ENCODE data around the gene ERICH3.
A peak's percentile ranks its signal among the peaks of the same experiment; 100 is the strongest.

ERICH3 gene, protein sequence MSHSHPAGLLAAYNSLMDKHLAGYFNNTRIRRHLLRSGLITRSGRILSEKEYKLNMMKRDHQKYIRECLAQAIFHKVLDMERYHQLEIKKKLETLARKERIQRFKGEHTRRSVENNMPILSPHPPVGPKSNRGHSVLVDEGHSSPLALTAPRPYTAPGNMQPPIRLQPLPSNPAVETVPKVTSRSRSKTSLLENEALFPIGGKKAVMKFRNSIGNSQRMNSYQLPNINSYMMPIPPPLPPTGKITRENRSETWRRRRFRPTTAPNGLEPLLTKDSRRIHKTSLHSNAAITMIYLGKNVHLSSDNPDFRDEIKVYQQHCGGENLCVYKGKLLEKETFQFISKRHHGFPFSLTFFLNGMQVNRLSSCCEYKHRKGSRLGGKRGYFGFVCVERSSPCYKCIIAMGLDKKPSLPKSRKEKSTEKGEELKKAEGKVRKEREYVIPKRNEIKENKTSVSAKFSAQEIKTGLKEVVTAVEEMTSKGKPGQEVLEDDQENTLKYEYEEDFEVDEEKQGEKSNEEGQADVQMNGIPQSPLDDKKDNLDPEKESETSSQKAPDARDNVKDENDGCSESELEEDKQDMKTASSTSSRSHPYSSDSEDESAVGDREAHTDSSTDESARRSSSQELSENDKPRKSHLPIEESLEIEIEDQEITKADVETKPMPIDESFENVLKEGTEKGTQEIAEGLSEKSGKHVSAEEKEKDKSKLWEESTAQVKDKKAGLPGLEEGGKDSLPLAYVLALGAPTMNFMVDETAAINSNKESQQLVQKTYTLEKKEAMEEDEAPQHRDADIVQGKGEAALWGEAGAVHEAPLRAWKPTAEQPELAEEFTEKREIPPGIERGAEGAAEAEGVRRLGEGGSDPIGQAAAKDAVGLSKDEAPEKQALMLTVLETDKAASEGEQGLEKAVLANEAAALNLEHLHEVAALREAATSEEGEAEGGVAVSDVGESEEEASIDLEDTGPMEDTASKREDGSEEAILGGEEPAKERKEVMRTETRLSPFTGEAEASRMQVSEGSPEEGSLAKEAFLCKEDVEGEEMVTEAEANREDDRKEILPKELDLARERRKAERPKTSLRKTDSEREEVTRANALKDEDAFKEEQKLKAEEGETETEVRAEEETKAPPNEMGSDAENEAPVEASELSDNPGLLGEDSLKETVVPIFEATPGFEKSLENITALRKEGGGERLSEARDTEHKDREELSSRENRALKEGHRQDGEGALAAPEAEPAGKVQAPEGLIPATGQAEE (N-terminal part only)

DNA sequence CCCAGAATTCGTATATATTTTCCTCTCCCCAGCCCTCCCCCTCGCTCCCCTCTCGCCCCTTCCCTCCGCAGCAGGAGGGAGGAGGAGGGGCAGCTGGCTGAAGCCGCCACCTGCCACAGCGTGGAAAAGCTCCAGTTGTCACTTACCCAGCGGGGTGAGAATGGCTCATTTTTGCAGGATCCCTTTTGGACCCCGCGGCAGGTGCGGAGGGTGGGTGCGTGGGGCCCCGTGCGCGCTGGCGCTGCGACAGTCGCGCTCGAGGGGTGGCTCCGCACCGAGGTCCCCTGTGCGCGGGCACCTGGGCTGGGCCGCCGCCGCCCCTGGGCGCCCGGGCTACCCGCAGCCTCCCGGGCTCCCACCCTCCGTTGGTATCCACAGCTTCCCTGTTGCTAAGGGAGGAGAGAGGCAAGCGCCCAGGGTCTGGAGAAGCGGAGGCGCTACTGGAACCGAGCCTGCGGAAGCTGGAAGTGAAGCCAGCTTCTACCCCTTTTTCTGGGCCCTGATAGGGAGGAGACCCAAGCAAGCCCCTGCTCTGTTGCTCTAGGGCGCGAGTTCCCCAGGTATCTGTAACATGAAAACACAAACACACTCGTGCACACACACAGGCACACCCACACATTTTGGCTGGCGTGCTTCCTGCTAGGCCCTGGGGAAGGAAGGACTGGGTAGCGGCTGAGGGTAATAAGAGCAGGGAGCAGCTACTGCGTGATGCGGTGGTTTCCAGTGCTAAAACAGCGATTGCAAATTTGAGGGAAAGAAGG lies at the start of gene ERICH3:
Gene ERICH3, minus strand, starts transcription at position 442 of the 761 bp plus-strand sequence. Its CDS starts 273 bp downstream, at position 169.
- DNase-seq (ENCODE audit: low spot score) = no peak

DNA sequence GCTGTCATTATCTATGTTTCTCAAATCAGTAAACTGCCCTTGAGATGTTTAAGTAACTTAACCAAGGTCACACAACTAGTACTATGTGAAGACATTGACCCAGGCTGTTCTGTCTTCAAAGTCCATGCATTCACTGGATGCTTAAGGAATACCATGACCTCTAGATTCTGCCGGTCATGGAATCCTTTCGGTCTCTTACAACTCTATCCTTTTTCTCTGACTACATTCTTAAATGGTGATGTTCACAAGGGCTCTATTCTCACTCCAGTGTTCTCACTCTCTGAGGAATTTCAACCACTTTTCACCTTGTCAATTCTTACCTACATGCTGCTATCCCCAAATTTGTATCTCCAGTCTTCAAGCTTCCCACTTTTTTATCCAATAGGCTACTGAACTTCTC lies 44.0 kb upstream of the ERICH3 start:
- DNase-seq (ENCODE audit: low spot score) = no peak

DNA sequence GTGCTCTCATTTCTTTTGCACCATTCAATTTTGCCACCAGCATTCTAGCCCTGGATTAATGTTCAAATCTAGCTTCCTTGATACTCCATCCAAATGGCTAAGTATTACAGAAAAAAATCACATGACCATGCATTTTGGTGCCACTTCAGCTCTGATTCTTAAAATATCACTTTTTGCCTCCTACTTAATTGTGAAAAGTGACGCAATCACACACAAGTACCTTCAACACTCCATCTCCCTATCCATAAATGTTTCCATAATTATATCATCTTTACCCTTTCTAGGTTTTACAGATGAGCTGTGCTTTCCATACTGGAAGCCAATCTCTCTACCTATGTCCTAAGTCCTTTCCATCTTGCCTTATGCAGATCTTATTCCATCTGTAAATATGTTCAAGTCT lies 43.2 kb upstream of the ERICH3 start:
- no peak for DNase-seq (ENCODE audit: low spot score)

DNA sequence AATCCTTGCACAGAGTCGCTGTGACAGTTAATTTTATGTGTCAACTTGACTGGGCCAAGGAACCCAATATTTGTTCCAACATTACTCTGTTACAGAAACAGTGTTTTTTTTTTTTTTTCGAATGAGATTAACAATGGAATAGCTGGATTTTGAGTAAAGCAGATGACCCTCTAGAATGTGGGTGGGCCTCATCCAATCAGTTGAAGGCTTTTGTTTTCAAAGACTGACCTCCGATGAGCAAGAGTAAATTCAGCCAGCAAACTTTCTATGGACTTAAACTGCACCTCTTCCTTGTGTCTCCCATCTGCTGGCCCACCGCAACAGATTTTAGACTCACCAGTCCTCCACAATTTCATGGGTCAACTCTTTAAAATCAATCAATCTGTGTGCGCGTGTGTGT lies 42.2 kb upstream of the ERICH3 start:
- no peak for DNase-seq (ENCODE audit: low spot score)

DNA sequence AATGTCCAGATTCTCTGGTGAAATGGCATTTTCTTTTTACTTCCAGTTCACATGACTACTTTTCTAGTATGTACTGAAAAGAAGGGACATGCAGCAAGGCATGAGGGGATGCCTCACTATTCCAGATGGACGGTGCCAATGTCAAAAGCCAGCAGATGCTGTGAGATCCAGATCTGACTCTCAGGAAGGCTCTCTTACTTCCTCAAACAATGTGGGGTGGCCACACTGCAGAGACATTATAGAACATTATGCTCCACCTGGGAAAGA lies 41.6 kb upstream of the ERICH3 start:
- DNase-seq (ENCODE audit: low spot score) = no peak

DNA sequence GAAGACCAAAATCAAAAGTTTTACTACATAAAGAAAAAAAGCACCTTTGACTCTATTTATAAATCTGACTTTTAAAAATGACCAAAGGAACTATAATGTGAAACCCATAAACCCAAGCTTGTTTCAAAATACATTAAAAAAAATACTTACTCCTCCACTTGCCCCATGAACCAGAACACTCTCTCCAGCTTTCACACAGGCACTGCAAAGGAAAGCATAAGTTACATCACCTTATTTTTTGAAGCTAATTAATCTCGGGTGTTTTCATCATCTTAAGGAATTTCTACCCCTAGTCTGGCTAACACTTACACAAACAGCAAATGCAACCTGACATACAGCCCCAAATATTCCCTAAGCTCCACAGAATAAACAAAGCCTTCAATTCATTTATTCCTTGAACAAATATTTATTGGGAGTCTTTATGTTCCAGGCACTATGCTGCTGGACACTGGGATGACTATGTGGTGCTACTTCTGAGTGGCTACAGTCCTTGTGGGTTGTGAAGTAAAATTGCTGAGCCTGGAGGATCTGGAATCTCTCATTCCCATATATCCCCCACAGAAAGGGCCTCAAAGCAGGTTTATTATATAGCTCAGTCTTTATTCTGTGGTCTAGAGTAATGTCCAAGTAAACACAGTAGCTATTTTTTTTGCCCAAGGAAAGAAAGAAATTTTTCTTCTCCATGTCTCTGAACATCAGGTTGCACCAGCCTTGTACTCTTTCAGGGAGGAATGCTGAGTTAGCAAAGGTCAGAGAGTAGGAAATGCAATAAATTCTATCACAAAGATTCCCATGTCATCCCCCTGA lies 41.0 kb upstream of the ERICH3 start:
- no peak for DNase-seq (ENCODE audit: low spot score)

DNA sequence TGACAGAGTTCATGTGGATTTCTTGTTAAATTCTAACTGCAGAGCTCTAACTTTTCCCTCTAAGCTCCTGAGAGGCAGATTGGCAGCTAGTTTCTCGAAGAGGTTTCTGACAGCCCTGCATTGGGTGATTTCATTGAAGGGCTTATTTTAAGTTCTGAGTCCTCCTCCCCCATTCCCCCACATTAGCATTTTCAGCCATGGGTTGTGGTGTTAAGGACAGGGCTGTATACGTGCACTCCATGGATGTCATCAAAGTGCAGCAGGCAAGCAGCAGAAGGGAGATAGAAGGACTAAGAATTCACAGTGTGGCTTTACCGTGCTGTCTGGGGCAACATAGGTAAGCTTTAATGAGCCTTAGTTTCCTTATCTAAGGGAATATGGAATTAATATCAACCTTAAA lies 40.3 kb upstream of the ERICH3 start:
- no peak for DNase-seq (ENCODE audit: low spot score)

DNA sequence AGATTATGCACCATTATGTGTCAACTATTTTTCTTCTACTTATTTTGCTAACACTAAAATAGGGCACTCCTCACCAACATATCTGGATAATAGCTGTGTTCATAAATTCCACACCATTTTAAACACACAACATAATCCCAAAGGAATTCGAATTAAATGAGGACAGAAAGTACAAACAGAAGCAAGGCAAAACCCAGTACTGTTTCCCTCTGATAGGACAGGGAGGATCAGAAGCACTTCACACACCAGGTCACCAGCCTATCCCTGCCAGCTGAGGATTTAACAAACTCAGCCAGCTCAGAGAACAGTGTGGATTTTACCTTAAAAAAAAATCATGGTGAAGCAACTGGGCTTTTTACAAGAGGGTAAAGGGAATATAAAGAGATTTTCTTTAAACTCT lies 39.3 kb upstream of the ERICH3 start:
- DNase-seq (ENCODE audit: low spot score) = no peak

DNA sequence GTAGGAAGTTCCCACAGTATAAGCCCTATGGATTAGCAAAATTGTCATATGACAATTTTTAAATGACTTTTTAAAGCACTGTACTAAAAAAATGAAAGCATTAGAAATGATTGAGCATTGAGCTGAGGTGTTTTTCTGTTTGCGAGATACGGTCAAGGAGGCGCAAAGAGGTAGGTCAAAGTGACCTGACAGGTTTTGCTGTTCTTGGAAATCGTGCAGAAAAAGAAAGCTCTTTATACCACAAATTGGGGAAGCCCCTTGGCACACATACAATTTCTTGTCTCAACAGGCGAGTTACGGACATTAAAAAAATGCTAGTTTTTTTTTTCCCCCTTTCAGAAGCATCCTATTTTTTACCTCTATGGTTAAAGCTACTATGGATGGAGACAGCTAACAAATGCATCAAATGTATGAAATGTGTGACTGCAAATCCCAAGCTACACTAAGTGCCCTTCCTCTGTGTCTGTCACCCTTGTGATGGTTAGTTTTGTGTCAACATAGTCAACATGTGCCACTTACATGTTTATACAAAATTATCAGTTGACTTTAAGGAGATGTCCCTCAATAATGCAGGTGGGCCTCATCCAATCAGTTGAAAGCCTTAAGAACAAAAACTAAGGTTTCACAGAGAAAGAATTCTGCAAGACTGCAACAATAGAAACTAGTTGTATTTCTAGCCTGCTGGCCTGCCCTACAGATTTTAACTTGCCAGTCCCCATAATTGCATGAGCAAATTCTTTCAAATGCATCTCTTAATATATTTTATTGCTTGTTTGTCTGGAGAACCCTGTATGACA lies 30.0 kb upstream of the ERICH3 start:
- DNase-seq (ENCODE audit: low spot score) = no peak

DNA sequence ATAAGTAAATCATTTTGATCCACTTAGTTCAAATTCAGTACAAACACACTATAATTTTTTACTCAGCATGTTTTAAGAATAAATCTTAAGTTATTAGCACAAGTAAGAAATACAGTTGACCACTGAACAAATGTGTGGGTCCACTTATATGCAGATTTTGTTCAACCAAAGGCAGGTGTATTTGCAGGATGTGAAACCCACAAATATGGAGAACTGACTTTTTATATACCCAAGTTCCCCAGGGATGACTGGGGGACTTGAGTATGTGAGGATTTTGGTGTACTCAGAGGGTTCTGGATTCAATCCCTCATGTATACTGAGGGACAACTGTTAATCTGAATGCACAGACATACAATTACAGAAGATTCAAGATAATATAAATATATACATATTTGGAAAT lies 25.7 kb upstream of the ERICH3 start:
- no peak for DNase-seq (ENCODE audit: low spot score)

DNA sequence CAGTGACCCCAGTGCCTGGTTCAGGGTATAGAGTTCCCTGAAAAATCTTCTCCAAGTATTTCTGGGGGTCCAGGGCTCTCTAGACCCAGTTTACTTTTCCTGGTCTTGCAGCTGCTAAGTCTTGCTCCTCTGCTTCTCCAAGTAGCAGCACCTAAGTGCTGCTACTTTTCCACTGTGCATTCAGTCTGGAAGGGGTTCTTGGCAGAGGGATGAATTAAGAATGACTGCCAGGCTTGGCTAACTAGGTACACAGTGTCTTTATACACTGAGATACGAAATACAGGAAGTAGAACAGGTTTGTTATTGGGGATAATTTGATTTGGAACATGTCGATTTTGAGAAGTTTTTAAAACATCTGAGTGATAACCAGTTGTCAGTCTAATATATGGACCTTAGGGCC lies 24.2 kb upstream of the ERICH3 start:
- no peak for DNase-seq (ENCODE audit: low spot score)

DNA sequence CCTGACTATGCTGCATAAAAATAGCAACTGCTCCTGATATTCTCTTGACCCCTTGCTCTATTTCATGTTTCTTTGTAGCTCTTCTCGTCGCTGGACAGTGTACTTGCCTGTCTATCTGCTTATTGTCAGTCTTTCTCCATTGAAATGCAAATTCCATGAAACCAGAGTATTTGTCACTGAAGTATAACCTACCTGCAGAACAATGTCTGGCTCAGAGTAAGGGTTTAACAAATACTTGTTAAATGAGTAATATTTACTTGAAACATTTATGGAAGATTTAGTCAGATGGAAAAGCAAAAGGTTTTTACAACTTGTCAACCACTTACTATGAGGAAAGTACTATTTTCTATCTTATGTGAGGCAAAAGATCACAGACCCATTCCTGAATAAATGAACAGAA lies 19.9 kb upstream of the ERICH3 start:
- no peak for DNase-seq (ENCODE audit: low spot score)

DNA sequence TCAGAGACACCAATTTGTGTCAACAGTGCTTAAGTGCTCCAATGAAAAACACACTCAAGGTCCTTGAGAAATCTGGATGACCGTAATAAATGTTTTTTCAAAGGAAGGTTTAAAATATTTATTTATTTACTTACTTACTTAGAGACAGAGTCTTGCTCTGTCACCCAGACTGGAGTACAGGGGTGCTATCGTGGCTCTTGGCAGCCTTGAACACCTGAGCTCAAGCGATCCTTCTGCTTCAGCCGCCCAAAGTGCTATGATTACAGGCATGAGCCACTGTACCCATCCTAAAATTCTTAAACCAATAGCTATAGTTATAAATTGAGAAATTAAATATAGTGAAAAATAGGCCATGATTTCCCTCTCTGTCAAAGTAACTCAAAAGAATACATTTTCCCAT lies 17.3 kb upstream of the ERICH3 start:
- DNase-seq (ENCODE audit: low spot score) = no peak

DNA sequence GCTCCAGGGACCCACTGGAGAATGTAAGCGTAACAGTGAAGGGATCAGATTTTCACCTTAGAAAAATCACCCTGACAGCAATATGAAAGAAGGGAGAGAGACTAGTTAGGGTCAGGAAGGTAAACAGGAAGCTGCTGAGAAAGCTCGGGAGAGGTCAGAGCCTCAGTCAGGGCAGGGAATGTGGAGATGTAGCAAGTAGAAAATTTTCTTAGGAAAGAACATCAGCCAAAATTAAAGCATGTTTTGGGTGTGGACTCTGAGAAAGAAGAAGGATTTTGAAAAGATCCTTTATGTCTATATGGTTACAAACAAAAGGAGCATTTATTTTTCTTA lies 16.7 kb upstream of the ERICH3 start:
- no peak for DNase-seq (ENCODE audit: low spot score)

DNA sequence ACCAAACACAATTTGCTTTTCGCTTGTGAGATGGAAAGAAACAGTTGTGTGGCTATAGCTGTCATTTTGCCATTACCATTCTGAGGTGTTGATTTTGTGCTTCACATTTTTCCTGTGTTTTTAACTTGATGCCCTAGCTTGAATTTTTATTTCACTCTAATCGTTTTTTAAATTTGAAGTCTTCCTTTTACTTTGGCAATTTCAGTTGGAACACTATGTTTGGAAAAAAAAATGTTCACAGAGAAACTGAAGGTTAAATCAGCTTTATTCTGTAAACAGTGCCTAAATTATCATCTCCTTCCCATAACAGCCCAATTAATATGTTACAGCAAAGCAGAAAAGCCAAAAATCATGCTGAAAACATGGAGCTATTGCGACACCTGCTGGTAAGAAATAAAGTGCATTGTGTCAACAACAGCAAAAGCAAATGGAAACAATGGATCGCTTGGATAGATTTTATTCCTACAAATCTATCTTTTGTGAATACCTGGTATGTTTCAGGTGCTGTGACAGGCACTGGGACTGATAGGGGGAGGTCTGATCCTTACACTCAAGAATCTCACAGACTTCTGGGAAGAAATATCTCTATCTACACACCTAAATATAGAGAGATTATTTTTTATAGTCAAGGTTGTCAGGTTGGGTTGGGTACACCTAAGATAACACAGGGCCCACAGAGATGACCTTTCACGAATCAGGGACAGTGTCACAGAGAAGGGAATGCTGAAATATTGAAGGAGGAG lies 16.2 kb upstream of the ERICH3 start:
- peak; percentile 40 for DNase-seq (ENCODE audit: low spot score)

DNA sequence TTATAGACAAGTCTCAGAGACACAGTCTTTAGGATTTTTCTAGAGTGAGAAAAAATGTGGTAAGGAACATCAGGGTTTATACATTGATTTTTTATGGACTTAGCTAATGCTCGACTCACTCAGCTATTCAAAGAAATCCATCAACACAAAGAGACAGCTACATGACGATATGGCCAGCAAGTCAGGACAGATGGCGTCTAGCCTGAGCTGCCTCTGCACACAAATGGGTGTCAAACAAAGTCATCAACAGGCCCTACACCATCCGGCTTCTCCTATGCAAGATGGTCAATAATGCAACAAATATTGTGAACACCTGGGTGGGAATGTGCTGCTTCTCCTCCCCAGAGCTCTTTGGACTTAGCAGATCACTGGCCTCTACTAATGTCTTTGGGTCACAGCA lies 13.3 kb upstream of the ERICH3 start:
- no peak for DNase-seq (ENCODE audit: low spot score)

DNA sequence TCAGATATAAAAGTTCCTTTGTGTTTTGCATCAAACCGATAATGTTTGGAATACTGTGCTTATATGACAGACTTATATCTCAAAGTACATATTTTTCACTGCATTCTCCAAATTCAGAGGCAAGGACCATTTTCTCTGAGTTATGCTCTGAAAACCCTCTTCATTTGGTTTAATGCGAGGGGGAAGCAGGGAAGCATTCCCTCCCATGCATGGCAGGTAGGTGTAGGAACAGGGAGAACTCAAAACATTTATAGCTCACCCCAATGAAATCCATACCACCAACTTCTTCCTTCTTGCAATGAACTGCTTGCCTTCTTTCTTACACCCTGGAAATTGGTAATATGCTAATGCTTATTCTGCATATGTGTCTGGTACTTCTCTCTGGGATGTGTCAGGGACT lies 10.7 kb upstream of the ERICH3 start:
- no peak for DNase-seq (ENCODE audit: low spot score)

DNA sequence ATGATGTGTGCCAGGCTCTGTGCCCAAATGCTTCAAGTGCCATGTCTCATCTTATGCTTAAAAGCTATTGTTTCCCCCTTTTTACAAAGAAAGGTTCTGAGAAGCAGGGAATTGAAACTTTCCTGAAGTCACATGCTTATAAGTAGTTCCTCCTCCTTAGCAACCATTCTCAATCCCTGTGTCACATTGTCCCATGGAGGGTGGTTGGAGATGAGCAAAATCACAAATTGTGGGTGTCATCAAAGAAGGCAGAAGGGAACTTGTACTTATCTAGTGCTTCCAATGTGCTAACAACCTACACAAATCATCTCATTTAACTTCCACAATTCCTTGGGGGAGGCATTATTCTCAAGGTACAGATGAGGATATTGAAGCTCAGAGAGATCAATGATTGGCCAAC lies 10.1 kb upstream of the ERICH3 start:
- DNase-seq (ENCODE audit: low spot score) = no peak

DNA sequence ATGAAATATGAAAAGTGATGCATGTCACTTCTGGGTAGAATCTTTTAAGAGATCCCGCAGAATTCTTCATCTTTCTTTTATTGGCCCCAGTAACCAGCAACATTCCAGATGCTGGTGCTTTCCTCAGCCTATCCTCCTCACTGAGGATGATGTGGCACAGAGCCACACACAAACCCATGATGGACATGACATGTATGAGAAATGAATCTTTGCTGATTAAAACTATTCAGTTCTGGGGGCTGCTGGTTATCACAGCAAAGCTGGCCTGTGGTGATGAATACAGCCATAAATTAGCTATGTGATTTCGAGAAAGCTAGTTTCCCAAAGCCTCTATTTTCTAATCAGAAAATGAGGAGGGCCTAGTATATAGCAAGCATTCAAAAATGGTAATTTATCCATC lies 8.3 kb upstream of the ERICH3 start:
- DNase-seq (ENCODE audit: low spot score) = no peak

DNA sequence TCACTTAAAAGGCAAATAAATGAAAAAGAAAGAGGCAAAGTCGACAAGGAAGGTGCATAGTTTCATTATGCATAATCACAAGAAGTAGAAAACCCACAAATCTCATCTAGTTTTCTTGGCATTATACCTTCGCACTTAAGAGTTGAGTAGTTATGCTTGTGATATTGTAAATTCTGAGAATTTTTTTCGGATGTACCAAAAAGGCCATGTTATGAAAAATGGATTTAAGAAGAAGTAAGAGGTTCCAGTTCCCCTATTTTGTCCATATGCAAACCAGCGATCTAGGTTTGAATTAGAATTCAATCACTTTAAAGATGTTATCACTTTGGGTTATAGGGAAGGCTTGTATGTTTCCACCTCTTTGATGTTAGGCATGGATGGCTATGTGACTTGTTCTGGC lies 7.9 kb upstream of the ERICH3 start:
- DNase-seq (ENCODE audit: low spot score) = no peak
